Cardiac fibroblast (primary cell): ENCODE results near the gene NR2F1.
A peak's percentile ranks its signal among the peaks of the same experiment; 100 is the strongest.

Experiments
- DNase-seq, 2 donors: peaks; one replicate each; pipeline versions ENCODE4 v3.0.0 to v3.0.0-alpha.2; 2010; ENCODE audit warnings: low read depth in 2 of 2
- H3K4me3 ChIP-seq, 2 donors: replicated peaks in 1 of 2; 1 replicate in 1 of 2; 2 replicates in 1 of 2; pipeline ENCODE4 v1.5.1; 2011; ENCODE audit warnings: low read depth in 2 of 2, low read length in 2 of 2, mild to moderate bottlenecking in 2 of 2, moderate library complexity in 1 of 2
- TF ChIP-seq, protein P1 (sequence below): IDR thresholded peaks from one replicate; pipeline ENCODE4 v1.5.1; 2011; ENCODE audit warnings: low read depth, mild to moderate bottlenecking, low read length, inconsistent platforms

NR2F1 gene

GRCh38 chr5:93570294-93571113 lies 12.5 kb upstream of the NR2F1 start:
- TF ChIP-seq, protein P1, sequence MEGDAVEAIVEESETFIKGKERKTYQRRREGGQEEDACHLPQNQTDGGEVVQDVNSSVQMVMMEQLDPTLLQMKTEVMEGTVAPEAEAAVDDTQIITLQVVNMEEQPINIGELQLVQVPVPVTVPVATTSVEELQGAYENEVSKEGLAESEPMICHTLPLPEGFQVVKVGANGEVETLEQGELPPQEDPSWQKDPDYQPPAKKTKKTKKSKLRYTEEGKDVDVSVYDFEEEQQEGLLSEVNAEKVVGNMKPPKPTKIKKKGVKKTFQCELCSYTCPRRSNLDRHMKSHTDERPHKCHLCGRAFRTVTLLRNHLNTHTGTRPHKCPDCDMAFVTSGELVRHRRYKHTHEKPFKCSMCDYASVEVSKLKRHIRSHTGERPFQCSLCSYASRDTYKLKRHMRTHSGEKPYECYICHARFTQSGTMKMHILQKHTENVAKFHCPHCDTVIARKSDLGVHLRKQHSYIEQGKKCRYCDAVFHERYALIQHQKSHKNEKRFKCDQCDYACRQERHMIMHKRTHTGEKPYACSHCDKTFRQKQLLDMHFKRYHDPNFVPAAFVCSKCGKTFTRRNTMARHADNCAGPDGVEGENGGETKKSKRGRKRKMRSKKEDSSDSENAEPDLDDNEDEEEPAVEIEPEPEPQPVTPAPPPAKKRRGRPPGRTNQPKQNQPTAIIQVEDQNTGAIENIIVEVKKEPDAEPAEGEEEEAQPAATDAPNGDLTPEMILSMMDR, result no peak
- no peak for DNase-seq

DNA sequence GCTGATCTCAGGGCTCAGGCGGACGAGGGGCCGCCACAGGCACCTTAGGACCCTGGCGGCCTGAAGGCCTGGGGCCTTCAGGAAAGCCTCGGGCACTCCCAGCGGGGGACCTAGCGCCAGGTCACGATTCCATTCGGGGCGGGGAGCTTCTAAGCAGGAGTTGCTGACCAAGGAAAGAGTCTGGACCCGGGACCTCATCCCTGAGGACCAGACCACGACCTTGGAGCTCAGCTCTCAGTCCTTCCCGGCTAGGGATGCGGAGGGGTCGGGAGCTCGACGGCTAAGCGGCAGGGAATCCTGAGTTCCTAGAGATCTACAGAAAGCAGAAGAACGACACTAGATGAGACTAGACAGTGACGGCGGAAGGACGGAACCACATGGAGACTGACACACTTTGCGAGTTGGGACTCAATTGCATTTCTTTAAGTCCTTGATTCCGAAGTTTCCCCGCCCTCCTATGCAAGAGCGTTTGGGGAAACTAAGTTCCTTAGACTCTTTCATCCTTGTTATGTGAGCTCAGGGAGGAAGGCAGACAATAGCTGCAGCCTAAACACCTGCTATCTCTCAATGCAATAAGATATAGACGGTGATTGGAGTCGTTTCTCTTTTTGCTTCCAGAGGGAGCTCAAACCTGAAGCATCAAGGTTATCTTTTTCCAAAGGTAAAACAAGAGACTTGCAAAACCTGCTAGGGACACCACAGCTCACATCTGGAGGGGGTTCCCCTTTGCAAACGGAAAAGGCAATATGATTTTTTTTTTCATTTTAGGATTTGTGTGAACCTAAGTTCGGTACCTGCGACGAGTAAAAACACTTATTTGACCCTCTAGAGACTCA lies 11.7 kb upstream of the NR2F1 start:
- no peak overlapping the region for H3K4me3 ChIP-seq
- TF ChIP-seq, protein P1, result no peak
- no peak for DNase-seq

More at GRCh38 chr5:93570294-93571113, 12.5 kb upstream of the NR2F1 start:
- no peak overlapping the region for H3K4me3 ChIP-seq

GRCh38 chr5:93572101-93572607 lies 10.9 kb upstream of the NR2F1 start:
- no peak for DNase-seq
- TF ChIP-seq, protein P1, result no peak
- peak overlapping the region in 1 of 2 donors; percentile 19 for H3K4me3 ChIP-seq

GRCh38 chr5:93572608-93573353 lies 10.2 kb upstream of the NR2F1 start:
- H3K4me3 ChIP-seq, result peak overlapping the region in 1 of 2 donors; percentile 19
- DNase-seq, result peak in 1 of 2 donors; percentile 60
- TF ChIP-seq, protein P1, result no peak

DNA sequence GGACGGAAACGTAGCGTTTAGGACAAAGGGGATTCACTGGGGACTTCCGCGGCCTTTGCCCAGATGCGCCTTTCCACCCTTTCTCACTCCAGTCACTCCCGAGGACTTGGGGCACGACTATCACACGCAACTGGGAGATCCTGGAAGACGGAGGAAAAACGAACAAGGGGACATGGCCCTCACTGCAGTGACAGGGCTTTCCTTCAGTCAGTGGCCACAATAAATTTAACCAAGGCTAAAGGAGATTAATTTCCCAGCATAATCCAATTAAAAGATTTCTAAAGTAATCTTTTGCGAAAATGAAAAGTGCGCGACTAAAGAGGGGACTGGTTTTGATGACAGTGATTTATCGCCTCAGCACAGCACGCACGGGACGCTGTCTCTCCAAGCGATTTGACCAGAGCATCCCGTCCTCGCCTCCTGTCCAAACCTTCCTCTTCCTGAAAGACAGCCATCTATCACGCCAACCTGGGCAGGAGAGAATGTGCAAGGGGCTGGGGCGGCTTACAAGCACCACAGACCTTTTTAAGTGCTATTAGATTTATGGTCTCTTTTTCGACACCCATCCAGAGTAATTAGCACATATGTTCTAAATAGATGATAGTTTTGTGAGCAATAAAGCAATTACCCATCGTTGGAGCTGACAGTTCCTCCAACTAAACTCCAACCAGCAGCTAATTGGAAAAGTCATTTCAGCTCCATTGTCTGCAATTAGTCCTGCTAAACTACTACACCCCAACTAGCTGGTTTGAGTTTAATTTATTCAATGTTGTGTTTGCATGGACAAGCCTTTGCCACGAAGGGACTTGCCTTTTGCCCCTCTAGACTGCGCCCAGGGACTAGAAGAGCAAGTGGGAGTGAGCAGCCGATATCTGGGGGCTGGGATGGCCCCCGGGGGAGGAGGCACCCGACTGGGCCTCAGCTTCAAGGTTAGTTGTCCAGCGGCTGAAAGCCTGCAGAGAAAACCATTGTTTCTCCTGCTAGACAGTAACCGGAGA lies 9.4 kb upstream of the NR2F1 start:
- TF ChIP-seq, protein P1, result no peak
- no peak for DNase-seq
- no peak overlapping the region for H3K4me3 ChIP-seq
